Measurements from ENCODE around the gene CLMN.

GRCh38 chr14:95153866-95154265 lies 165.8 kb downstream of the CLMN start:
- no peak for TF ChIP-seq CTCF (conservative IDR thresholded peaks at IDR 0.05; ENCODE audit: low read depth, low read length)
- no peak for TF ChIP-seq EZH2 (IDR thresholded peaks at IDR 0.05; ENCODE audit: borderline replicate concordance, low read depth, low read length, poor library complexity, severe bottlenecking)
